ENCODE results near the gene NEK2.

Gene NEK2

GRCh38 chr1:211714154-211714553, 38.7 kb upstream of the NEK2 start:
- no peak for TF ChIP-seq CTCF (IDR thresholded peaks at IDR 0.05; ENCODE audit: borderline replicate concordance, control extremely low read depth, extremely low read depth, insufficient read depth, missing control alignments)
- in situ Hi-C loops (cut with MboI; ENCODE audit: low sequenced_read_pairs, unreplicated experiment): no loop called here
- DNase-seq (ENCODE audit: low spot score): no peak

GRCh38 chr1:211713231-211713630, 37.8 kb upstream of the NEK2 start:
- no peak for TF ChIP-seq CTCF (IDR thresholded peaks at IDR 0.05; ENCODE audit: borderline replicate concordance, control extremely low read depth, extremely low read depth, insufficient read depth, missing control alignments)

GRCh38 chr1:211711315-211711705, 35.9 kb upstream of the NEK2 start:
- in situ Hi-C loops (cut with MboI; ENCODE audit: low sequenced_read_pairs, unreplicated experiment): no loop called here
- no peak for DNase-seq (ENCODE audit: low spot score)
- TF ChIP-seq CTCF (IDR thresholded peaks at IDR 0.05; ENCODE audit: borderline replicate concordance, control extremely low read depth, extremely low read depth, insufficient read depth, missing control alignments): no peak

More at GRCh38 chr1:211713231-211713630, 37.8 kb upstream of the NEK2 start:
- in situ Hi-C loops (cut with MboI; ENCODE audit: low sequenced_read_pairs, unreplicated experiment): no loop called here
- DNase-seq (ENCODE audit: low spot score): no peak

- no peak for TF ChIP-seq CTCF (IDR thresholded peaks at IDR 0.05; ENCODE audit: borderline replicate concordance, control extremely low read depth, extremely low read depth, insufficient read depth, missing control alignments)
- no peak for DNase-seq (ENCODE audit: low spot score)
- in situ Hi-C loops (cut with MboI; ENCODE audit: low sequenced_read_pairs, unreplicated experiment): no loop called here
Measured at GRCh38 chr1:211710566-211711314, 35.3 kb upstream of the NEK2 start.

- in situ Hi-C loops (cut with MboI; ENCODE audit: low sequenced_read_pairs, unreplicated experiment): no loop called here
- no peak for DNase-seq (ENCODE audit: low spot score)
Measured at GRCh38 chr1:211708926-211709325, 33.5 kb upstream of the NEK2 start.

GRCh38 chr1:211708006-211708405, 32.6 kb upstream of the NEK2 start:
- no peak for DNase-seq (ENCODE audit: low spot score)
- no peak for TF ChIP-seq CTCF (IDR thresholded peaks at IDR 0.05; ENCODE audit: borderline replicate concordance, control extremely low read depth, extremely low read depth, insufficient read depth, missing control alignments)
- in situ Hi-C loops (cut with MboI; ENCODE audit: low sequenced_read_pairs, unreplicated experiment): no loop called here

More at GRCh38 chr1:211708926-211709325, 33.5 kb upstream of the NEK2 start:
- TF ChIP-seq CTCF (IDR thresholded peaks at IDR 0.05; ENCODE audit: borderline replicate concordance, control extremely low read depth, extremely low read depth, insufficient read depth, missing control alignments): no peak

Data from GM13976 (cell line).